HL-60 (cell line): Measurements from ENCODE around the gene DGKI.

ENCODE experiments used
- DNase-seq, 2 experiments: peaks; one replicate each; pipeline ENCODE4 v3.0.0-alpha.2; 2010 to 2020; ENCODE audit warnings: low read depth in 1 of 2, low spot score in 1 of 2
- H3K27ac ChIP-seq: fragments of 250-450 bp; sonication (Bioruptor Pico); replicated peaks from 2 replicates; pipeline ENCODE4 v1.5.1; 2020; ENCODE audit warnings: mild to moderate bottlenecking, moderate library complexity
- H3K27me3 ChIP-seq: fragments of 250-450 bp; sonication (Bioruptor Pico); 2 replicates; pipeline ENCODE4 v1.5.1; 2021; ENCODE audit warnings: mild to moderate bottlenecking, moderate library complexity; ENCODE audit not compliant: insufficient read depth, poor library complexity, severe bottlenecking
- H3K4me3 ChIP-seq: replicated peaks from 2 replicates; pipeline ENCODE4 v1.5.1; 2011; ENCODE audit warnings: mild to moderate bottlenecking, control low read depth, low read length; ENCODE audit not compliant: insufficient read depth
- GABPA ChIP-seq: IDR thresholded peaks from 2 replicates; pipeline ENCODE4 v1.6.1; 2012; ENCODE audit warnings: low read depth
- POLR2AphosphoS5 ChIP-seq: IDR thresholded peaks from 2 replicates; pipeline ENCODE4 v1.6.1; 2012; ENCODE audit warnings: low read depth
- SPI1 ChIP-seq: IDR thresholded peaks from 2 replicates; pipeline ENCODE4 v1.6.1; 2012; ENCODE audit warnings: low read depth, mild to moderate bottlenecking, borderline replicate concordance
- TF ChIP-seq, protein P1 (sequence below): IDR thresholded peaks from one replicate; pipeline ENCODE4 v1.5.1; 2011; ENCODE audit warnings: low read length, control low read depth, inconsistent platforms; ENCODE audit not compliant: insufficient read depth
- TF ChIP-seq, protein P2 (sequence below): IDR thresholded peaks from 2 replicates; pipeline ENCODE4 v1.6.1; 2012; ENCODE audit warnings: low read depth; ENCODE audit not compliant: insufficient replicate concordance

Gene DGKI

DNA sequence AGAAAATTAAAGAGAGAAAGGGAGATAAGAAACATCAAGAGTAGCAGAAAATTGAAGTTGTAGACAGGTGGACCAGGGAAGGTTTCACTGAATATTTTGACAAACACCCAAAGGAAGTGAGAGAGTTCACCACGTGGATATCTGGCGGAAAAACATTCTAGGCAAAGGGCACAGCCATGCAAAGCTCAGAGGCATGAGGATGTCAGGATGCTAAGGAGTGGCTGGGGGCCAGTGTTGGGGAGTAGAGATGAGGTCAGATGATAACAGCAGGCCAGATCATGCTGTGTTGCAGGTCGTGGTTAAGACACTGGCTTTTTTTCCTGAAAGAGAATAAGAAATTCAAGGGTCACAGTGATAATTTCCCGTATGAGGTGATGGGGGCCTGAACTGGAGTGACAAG is 181.9 kb downstream of the DGKI start:
- Histone ChIP-seq H3K27ac (no peak overlapping the region), H3K27me3 (no peaks in the 10 kb centered on the region), H3K4me3 (no peak overlapping the region)
- TF ChIP-seq, protein P1, sequence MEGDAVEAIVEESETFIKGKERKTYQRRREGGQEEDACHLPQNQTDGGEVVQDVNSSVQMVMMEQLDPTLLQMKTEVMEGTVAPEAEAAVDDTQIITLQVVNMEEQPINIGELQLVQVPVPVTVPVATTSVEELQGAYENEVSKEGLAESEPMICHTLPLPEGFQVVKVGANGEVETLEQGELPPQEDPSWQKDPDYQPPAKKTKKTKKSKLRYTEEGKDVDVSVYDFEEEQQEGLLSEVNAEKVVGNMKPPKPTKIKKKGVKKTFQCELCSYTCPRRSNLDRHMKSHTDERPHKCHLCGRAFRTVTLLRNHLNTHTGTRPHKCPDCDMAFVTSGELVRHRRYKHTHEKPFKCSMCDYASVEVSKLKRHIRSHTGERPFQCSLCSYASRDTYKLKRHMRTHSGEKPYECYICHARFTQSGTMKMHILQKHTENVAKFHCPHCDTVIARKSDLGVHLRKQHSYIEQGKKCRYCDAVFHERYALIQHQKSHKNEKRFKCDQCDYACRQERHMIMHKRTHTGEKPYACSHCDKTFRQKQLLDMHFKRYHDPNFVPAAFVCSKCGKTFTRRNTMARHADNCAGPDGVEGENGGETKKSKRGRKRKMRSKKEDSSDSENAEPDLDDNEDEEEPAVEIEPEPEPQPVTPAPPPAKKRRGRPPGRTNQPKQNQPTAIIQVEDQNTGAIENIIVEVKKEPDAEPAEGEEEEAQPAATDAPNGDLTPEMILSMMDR, result no peak
- TF ChIP-seq, protein P2, sequence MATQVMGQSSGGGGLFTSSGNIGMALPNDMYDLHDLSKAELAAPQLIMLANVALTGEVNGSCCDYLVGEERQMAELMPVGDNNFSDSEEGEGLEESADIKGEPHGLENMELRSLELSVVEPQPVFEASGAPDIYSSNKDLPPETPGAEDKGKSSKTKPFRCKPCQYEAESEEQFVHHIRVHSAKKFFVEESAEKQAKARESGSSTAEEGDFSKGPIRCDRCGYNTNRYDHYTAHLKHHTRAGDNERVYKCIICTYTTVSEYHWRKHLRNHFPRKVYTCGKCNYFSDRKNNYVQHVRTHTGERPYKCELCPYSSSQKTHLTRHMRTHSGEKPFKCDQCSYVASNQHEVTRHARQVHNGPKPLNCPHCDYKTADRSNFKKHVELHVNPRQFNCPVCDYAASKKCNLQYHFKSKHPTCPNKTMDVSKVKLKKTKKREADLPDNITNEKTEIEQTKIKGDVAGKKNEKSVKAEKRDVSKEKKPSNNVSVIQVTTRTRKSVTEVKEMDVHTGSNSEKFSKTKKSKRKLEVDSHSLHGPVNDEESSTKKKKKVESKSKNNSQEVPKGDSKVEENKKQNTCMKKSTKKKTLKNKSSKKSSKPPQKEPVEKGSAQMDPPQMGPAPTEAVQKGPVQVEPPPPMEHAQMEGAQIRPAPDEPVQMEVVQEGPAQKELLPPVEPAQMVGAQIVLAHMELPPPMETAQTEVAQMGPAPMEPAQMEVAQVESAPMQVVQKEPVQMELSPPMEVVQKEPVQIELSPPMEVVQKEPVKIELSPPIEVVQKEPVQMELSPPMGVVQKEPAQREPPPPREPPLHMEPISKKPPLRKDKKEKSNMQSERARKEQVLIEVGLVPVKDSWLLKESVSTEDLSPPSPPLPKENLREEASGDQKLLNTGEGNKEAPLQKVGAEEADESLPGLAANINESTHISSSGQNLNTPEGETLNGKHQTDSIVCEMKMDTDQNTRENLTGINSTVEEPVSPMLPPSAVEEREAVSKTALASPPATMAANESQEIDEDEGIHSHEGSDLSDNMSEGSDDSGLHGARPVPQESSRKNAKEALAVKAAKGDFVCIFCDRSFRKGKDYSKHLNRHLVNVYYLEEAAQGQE, result no peak
- TF ChIP-seq SPI1 (no peak), POLR2AphosphoS5 (no peak), GABPA (no peak)
- DNase-seq, result no peak

DNA sequence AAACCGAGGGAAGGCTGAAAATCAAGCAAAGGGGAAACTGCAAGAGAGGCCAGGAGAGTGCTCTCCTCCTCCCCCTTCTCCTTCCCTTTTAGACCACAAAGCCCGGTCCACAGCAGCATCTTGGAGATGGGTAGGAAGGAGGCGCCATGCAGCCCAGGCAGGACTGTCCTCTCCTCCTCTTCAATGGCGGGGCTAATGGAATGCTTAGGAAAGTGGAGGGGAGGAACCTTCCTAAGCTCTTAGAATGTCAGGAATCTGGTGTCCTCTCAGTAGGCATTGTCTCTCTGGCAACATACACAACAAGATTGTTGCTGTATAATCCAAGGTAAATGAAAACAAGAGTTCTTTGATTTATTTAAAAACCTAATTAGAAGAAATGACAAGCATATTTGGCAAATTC is 185.1 kb downstream of the DGKI start:
- Histone ChIP-seq H3K4me3 (no peak overlapping the region), H3K27ac (no peak overlapping the region), H3K27me3 (no peaks in the 10 kb centered on the region)
- TF ChIP-seq SPI1 (no peak), POLR2AphosphoS5 (no peak), GABPA (no peak)
- TF ChIP-seq, protein P2, result no peak
- TF ChIP-seq, protein P1, result no peak
- no peak for DNase-seq

DNA sequence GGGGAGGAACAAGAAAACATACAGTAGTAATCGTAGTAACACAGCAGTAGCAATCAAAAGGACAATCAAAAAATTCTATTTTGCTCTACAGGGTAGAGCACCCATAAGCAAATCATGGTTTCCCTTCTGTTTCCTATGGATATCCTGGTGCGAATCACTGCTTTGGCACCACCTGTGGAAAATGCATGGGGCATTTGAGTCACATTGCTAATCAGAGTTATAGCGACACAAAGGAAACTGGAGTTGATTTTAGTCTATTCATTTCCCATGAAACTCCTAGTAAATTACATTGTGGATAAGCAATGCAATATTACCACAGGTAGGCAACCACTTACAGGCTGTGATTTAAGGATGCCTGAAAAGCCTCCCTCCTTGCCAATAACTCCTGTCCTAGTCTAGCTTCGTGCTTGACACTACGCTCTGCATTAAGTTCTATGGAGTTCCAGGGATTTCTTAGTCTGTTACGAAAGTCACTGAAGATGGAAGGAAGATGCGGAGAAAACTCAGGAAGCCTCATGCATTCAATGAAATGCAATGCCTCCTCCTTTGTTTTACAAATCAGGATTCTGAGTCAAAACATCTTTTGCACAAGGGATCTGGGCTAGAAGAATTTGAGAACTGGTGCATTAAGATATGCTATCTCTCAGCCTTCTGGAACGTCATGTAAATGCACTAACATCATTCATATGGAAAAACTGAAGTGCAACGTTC is 188.4 kb downstream of the DGKI start:
- DNase-seq, result no peak
- Histone ChIP-seq H3K4me3 (no peak overlapping the region), H3K27ac (no peak overlapping the region), H3K27me3 (no peaks in the 10 kb centered on the region)
- TF ChIP-seq, protein P1, result no peak
- no peak for TF ChIP-seq SPI1
- TF ChIP-seq, protein P2, result no peak
- TF ChIP-seq POLR2AphosphoS5, result no peak
- TF ChIP-seq GABPA, result no peak
